MM.1S (cell line): Measurements from ENCODE around the gene SECISBP2.

ENCODE experiments used
- DNase-seq: peaks from one replicate; pipeline ENCODE4 v3.0.0-alpha.2; 2015
- H2AFZ ChIP-seq: fragments of 300-600 bp; sonication (generic); 2 replicates; pipeline ENCODE4 v1.6.0; 2016; ENCODE audit warnings: antibody characterized with exemption, low read length
- H3F3A ChIP-seq: fragments of 300-600 bp; sonication (generic); 2 replicates; pipeline ENCODE4 v1.6.1; 2016; ENCODE audit warnings: mild to moderate bottlenecking, antibody characterized with exemption, low read length, moderate library complexity, mixed read lengths; ENCODE audit not compliant: insufficient read depth
- H3K27ac ChIP-seq: fragments of 300-600 bp; sonication (generic); 2 replicates; pipeline ENCODE4 v1.5.1; 2016; ENCODE audit warnings: mild to moderate bottlenecking, low read length
- H3K27me3 ChIP-seq: fragments of 300-600 bp; sonication (generic); replicated peaks from 2 replicates; pipeline ENCODE4 v1.6.0; 2016; ENCODE audit warnings: low read length; ENCODE audit not compliant: insufficient read depth
- H3K36me3 ChIP-seq: fragments of 300-600 bp; sonication (generic); replicated peaks from 2 replicates; pipeline ENCODE4 v1.6.1; 2016; ENCODE audit warnings: mild to moderate bottlenecking, low read length, mixed read lengths; ENCODE audit not compliant: insufficient read depth
- H3K4me1 ChIP-seq: fragments of 300-600 bp; sonication (generic); 2 replicates; pipeline ENCODE4 v1.6.1; 2016; ENCODE audit warnings: low read length, mixed read lengths
- H3K4me2 ChIP-seq: fragments of 300-600 bp; sonication (generic); 2 replicates; pipeline ENCODE4 v1.6.0; 2016; ENCODE audit warnings: low read depth, low read length
- H3K4me3 ChIP-seq: fragments of 300-600 bp; sonication (generic); 2 replicates; pipeline ENCODE4 v1.5.1; 2016; ENCODE audit warnings: low read length, mixed read lengths
- H3K79me2 ChIP-seq: fragments of 300-600 bp; sonication (generic); 2 replicates; pipeline ENCODE4 v1.6.1; 2016; ENCODE audit warnings: mixed run types, low read length, mixed read lengths
- H3K9ac ChIP-seq: fragments of 300-600 bp; sonication (generic); 2 replicates; pipeline ENCODE4 v1.6.1; 2016; ENCODE audit warnings: low read length, mixed read lengths
- H3K9me2 ChIP-seq: fragments of 300-600 bp; sonication (generic); replicated peaks from 2 replicates; pipeline ENCODE4 v1.6.1; 2016; ENCODE audit warnings: mild to moderate bottlenecking, low read length, mixed read lengths; ENCODE audit not compliant: insufficient read depth
- H3K9me3 ChIP-seq: fragments of 300-600 bp; sonication (generic); replicated peaks from 2 replicates; pipeline ENCODE4 v1.6.1; 2016; ENCODE audit warnings: mild to moderate bottlenecking, low read length, mixed read lengths; ENCODE audit not compliant: insufficient read depth
- H4K20me1 ChIP-seq: fragments of 300-600 bp; sonication (generic); 2 replicates; pipeline ENCODE4 v1.6.1; 2016; ENCODE audit warnings: mild to moderate bottlenecking, low read length, moderate library complexity, mixed read lengths; ENCODE audit not compliant: insufficient read depth
- CTCF ChIP-seq: fragments of 300-600 bp; sonication (generic); IDR thresholded peaks from 2 replicates; pipeline ENCODE4 v1.5.1; 2016; ENCODE audit warnings: antibody characterized with exemption, low read length, mixed read lengths
- EZH2 ChIP-seq: fragments of 300-600 bp; sonication (generic); optimal IDR thresholded peaks from 2 replicates; pipeline ENCODE3; 2017; ENCODE audit warnings: low read depth, mild to moderate bottlenecking, antibody characterized with exemption, low read length, mixed read lengths
- EZH2phosphoT487 ChIP-seq: fragments of 300-600 bp; sonication (generic); IDR thresholded peaks from 2 replicates; pipeline ENCODE4 v1.6.1; 2018; ENCODE audit warnings: antibody characterized with exemption, low read length

Gene SECISBP2

GRCh38 chr9:89372979-89373378 is 54.7 kb downstream of the SECISBP2 start:
- no peaks in the 10 kb centered on the region for H3K4me1 ChIP-seq
- no peaks in the 10 kb centered on the region for H3K27me3 ChIP-seq
- TF ChIP-seq EZH2: no peak
- no peak for TF ChIP-seq CTCF
- TF ChIP-seq EZH2phosphoT487: no peak
- no peak overlapping the region for H3K4me2 ChIP-seq
- H3F3A ChIP-seq: no peaks in the 10 kb centered on the region
- H2AFZ ChIP-seq: no peak overlapping the region
- no peaks in the 10 kb centered on the region for H3K36me3 ChIP-seq
- no peaks in the 10 kb centered on the region for H3K9me2 ChIP-seq
- H3K79me2 ChIP-seq: no peaks in the 10 kb centered on the region
- no peak overlapping the region for H3K9ac ChIP-seq
- H3K9me3 ChIP-seq: no peaks in the 10 kb centered on the region
- H4K20me1 ChIP-seq: no peaks in the 10 kb centered on the region
- DNase-seq: no peak
- H3K27ac ChIP-seq: no peak overlapping the region
- no peak overlapping the region for H3K4me3 ChIP-seq

GRCh38 chr9:89374176-89374575 is 55.9 kb downstream of the SECISBP2 start:
- Histone ChIP-seq H3K9ac (no peak overlapping the region), H3K27ac (no peak overlapping the region), H3K4me2 (no peak overlapping the region)

GRCh38 chr9:89375191-89375760 is 57.0 kb downstream of the SECISBP2 start:
- Histone ChIP-seq H3K27ac (no peak overlapping the region), H3K4me3 (no peak overlapping the region), H3K4me1 (no peaks in the 10 kb centered on the region), H3K27me3 (no peaks in the 10 kb centered on the region), H3K79me2 (no peaks in the 10 kb centered on the region), H4K20me1 (no peaks in the 10 kb centered on the region), H3K4me2 (no peak overlapping the region), H3F3A (no peaks in the 10 kb centered on the region), H3K9ac (no peak overlapping the region), H2AFZ (no peak overlapping the region), H3K36me3 (peaks cover 4% of the 10 kb centered on the region; the same call in 1 of the 2 replicates), H3K9me3 (no peaks in the 10 kb centered on the region), H3K9me2 (no peaks in the 10 kb centered on the region)
- no peak for DNase-seq
- TF ChIP-seq EZH2: no peak

More at GRCh38 chr9:89374176-89374575, 55.9 kb downstream of the SECISBP2 start:
- no peak overlapping the region for H3K4me3 ChIP-seq
- H3K9me3 ChIP-seq: no peaks in the 10 kb centered on the region
- no peaks in the 10 kb centered on the region for H3F3A ChIP-seq
- TF ChIP-seq EZH2: no peak
- TF ChIP-seq CTCF: no peak
- no peak for TF ChIP-seq EZH2phosphoT487
- H3K9me2 ChIP-seq: no peaks in the 10 kb centered on the region
- H3K36me3 ChIP-seq: no peaks in the 10 kb centered on the region; the same call in 1 of the 2 replicates
- no peak overlapping the region for H2AFZ ChIP-seq
- no peak for DNase-seq
- no peaks in the 10 kb centered on the region for H3K79me2 ChIP-seq
- H3K27me3 ChIP-seq: no peaks in the 10 kb centered on the region
- H4K20me1 ChIP-seq: no peaks in the 10 kb centered on the region
- no peaks in the 10 kb centered on the region for H3K4me1 ChIP-seq

DNA sequence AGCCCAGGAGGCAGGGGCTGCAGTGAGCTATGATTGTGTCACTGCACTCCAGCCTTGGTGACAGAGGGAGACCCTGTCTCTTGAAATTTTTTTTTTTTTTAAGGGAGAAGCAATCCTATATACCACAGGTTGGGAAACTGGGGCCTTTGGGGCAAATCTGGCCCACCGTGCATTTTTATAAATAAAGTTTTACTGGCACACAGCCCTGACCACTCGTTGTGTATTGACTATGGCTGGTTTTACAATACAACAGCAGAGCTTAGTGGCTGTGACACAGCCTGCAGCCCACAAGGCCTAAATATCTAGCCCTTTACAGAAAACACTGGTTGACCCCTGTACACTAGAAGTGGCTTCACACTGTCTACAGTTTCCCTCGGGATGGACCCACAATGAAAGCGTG is 58.0 kb downstream of the SECISBP2 start:
- Histone ChIP-seq H3K4me2 (no peak overlapping the region), H4K20me1 (no peaks in the 10 kb centered on the region), H3K9me2 (no peaks in the 10 kb centered on the region), H3K9me3 (no peaks in the 10 kb centered on the region), H3K79me2 (no peaks in the 10 kb centered on the region), H3K27me3 (no peaks in the 10 kb centered on the region), H3K4me3 (no peak overlapping the region), H3K4me1 (no peaks in the 10 kb centered on the region), H3K36me3 (peaks cover 4% of the 10 kb centered on the region; the same call in 1 of the 2 replicates), H3K9ac (no peak overlapping the region), H2AFZ (no peak overlapping the region), H3F3A (no peaks in the 10 kb centered on the region), H3K27ac (no peak overlapping the region)
- no peak for DNase-seq
- TF ChIP-seq EZH2 (no peak), CTCF (no peak), EZH2phosphoT487 (no peak)
